Measurements from ENCODE around the gene DRD3.

Gene DRD3

GRCh38 chr3:114178770-114179368 is at the start of gene DRD3:
DRD3 (minus strand) TSS chr3:114179052; CDS start chr3:114171992, 7,060 bp downstream.
- DNase-seq (ENCODE audit: extremely low read depth in 1 of 2, low read depth in 1 of 2): no peak

- DNase-seq (ENCODE audit: extremely low read depth in 1 of 2, low read depth in 1 of 2): no peak
Measured at GRCh38 chr3:114227076-114227475, 48.2 kb upstream of the DRD3 start.

- no peak for DNase-seq (ENCODE audit: extremely low read depth in 1 of 2, low read depth in 1 of 2)
Measured at GRCh38 chr3:114226313-114226712, 47.5 kb upstream of the DRD3 start.

GRCh38 chr3:114223143-114223542 is 44.3 kb upstream of the DRD3 start:
- DNase-seq (ENCODE audit: extremely low read depth in 1 of 2, low read depth in 1 of 2): no peak

GRCh38 chr3:114221881-114222264 is 43.0 kb upstream of the DRD3 start:
- DNase-seq (ENCODE audit: extremely low read depth in 1 of 2, low read depth in 1 of 2): no peak

GRCh38 chr3:114221165-114221880 is 42.5 kb upstream of the DRD3 start:
- peak in 1 of 2 donors; percentile 63 for DNase-seq (ENCODE audit: extremely low read depth in 1 of 2, low read depth in 1 of 2)

DNA sequence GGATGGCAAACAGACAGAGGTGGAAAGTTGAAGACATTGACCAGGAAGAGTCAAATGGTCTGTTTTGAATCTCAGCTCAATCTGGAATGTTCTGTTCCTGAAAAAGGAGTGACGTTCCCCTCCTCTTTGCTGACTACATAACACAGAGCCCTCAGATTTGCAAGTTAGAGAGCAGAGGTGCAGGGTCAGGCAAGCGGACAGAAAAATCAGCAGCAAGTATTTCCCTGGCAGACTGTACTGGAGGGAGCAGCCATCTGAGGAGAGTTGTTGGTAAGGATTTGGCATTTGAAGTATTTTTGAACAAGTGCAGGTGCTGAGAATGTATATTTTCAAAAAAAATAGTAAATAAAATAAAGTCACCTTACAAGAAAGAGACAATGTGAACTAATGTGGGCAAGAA is 40.9 kb upstream of the DRD3 start:
- no peak for DNase-seq (ENCODE audit: extremely low read depth in 1 of 2, low read depth in 1 of 2)

- peak in 1 of 2 donors; percentile 39 for DNase-seq (ENCODE audit: extremely low read depth in 1 of 2, low read depth in 1 of 2)
Measured at GRCh38 chr3:114218578-114219185, 39.8 kb upstream of the DRD3 start.

GRCh38 chr3:114218006-114218405 is 39.2 kb upstream of the DRD3 start:
- DNase-seq (ENCODE audit: extremely low read depth in 1 of 2, low read depth in 1 of 2): no peak

- no peak for DNase-seq (ENCODE audit: extremely low read depth in 1 of 2, low read depth in 1 of 2)
Measured at GRCh38 chr3:114217266-114217665, 38.4 kb upstream of the DRD3 start.

- DNase-seq (ENCODE audit: extremely low read depth in 1 of 2, low read depth in 1 of 2): no peak
Measured at GRCh38 chr3:114216186-114216970, 37.5 kb upstream of the DRD3 start.

DNA sequence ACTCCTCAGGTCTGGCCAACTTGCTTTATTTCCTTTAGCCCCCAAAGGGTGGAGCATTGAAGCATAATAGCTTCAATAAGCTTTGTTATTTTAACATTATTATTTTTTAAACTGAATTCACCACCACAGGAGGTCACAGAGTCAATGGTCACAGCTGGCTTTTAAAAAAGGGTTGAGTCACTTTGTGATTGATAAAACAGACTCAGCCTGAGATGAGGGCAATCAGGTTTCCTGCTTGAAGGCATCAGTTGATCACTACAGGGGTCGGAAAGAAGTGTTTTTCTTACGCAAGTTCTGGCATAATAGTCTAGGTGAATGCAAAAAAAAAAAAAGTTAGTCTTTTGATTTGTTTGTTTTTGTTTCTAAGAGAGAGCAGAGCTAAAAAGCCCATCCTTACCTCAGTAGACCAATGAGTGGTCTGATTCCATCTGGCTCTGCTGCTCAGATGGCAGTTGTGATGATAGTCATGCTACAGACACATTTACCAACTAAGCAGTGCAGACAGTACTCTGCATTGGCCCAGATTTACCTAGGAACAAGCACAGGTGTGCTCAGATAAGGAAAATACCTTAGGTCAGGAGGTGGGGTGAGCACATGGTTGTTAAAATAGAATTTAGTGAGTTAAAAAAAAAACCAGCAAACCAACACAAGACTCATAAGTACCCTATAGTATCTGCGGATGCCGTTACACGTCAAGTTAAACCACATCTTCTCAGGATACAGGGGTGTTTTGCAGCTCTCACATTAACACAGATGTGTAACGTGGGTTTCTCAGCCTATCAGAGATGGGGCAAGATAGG is 35.9 kb upstream of the DRD3 start:
- no peak for DNase-seq (ENCODE audit: extremely low read depth in 1 of 2, low read depth in 1 of 2)

DNA sequence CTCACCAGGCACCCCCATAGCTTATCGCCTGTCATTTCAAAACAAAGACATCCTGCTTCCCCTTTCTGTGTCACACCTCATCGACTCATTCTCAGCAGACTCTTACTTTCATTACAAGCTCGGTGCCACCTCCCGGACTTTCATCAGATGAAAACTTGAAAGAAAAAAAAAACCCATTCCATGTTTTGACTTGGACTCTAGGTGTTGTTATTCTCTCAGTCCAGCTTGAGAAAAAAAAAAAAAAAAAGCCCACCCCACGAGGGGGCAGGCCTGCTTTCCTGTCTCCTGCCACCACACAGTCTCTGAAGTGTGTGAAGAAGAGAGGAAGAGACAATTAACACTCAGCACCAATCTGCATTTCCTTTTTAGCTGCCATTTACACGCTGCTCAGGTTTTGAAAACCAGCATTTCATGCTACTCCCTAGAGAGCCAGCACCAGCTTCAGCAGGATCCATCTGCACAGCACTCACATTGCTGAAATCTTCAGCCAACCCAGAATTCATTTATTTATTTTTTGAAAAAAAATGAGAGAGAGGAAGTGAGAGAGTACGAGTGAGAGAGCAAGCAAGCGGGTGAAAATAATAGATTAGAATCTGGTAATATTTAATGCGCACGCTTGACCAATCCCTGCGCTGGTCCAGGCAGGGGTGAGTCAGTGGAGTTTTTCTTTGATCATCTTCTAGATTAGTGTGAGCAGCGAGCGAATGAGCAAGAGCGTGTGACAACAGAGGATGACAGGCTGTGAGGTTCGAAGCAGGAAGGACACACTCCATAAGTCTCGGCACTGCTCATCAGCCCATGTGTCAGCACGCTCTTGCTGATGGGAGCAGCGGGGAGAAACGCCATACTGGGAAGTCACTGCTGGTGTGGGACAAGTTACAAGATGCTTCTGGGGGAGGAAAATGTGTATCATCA is 35.0 kb upstream of the DRD3 start:
- peak in 1 of 2 donors; percentile 80 for DNase-seq (ENCODE audit: extremely low read depth in 1 of 2, low read depth in 1 of 2)

DNA sequence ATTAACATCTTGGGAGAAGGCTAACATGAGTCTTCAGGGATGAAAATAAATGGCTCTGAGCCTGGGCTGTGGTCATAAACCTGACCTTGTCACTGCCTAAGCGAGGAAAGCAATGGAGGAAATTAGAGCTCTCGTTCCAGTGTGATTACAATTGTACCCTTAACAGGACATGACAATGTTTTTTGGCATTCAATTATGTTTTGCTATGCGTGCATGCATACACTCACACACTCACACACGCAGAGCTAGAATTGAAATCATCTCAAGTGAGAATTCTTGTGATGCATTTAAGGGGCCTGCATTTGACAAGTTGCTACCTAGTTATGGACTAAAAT is 34.4 kb upstream of the DRD3 start:
- no peak for DNase-seq (ENCODE audit: extremely low read depth in 1 of 2, low read depth in 1 of 2)

DNA sequence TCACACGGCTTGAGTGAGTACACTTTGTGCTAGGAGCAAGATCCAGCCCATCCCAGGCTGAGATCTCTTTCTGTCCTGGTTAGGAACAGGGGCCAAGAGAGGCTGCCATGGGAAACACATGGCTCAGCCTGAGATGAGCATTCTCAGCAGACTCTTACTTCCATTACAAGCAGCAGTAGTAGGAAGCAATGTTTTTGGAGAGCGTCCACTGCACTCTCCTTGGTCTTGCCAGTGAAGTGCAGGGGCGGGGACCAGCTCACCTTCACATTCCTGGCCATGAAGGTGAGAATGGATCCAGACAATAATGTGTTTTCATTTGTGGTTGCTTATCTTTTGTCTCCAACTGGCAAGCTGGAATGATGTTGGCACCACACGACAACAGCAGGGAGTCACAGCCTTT is 33.8 kb upstream of the DRD3 start:
- DNase-seq (ENCODE audit: extremely low read depth in 1 of 2, low read depth in 1 of 2): no peak

GRCh38 chr3:114207768-114208167 is 28.9 kb upstream of the DRD3 start:
- DNase-seq (ENCODE audit: extremely low read depth in 1 of 2, low read depth in 1 of 2): no peak

GRCh38 chr3:114206342-114206741 is 27.5 kb upstream of the DRD3 start:
- no peak for DNase-seq (ENCODE audit: extremely low read depth in 1 of 2, low read depth in 1 of 2)

- DNase-seq (ENCODE audit: extremely low read depth in 1 of 2, low read depth in 1 of 2): no peak
Measured at GRCh38 chr3:114205541-114205940, 26.7 kb upstream of the DRD3 start.

DNA sequence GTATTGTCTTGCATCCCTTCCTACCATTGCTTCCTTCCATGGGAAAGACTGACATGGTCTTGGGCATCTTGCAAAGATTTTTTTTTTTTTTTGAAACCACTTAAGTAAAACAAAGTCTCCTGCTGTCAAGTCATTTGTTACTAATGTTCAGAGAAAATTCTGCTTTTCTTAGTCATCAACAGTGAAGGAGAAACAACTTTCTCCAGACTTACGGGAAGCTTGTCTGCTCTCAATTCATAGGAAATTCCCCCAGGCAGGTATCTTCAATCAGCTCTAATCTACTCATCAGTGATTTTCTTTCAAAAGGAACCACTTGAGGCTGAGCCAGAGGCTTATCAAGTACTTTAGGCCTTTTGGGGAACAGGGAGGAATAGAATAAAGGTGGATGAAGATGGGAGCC is 15.9 kb upstream of the DRD3 start:
- DNase-seq (ENCODE audit: extremely low read depth in 1 of 2, low read depth in 1 of 2): no peak

- DNase-seq (ENCODE audit: extremely low read depth in 1 of 2, low read depth in 1 of 2): no peak
Measured at GRCh38 chr3:114192136-114192535, 13.3 kb upstream of the DRD3 start.

All from stimulated activated CD8-positive, alpha-beta memory T cell treated with anti-CD3 and anti-CD28 coated beads, Interleukin-7, amount 100 ng/mL, for 48 hours (primary cell).